IPS-NIHi7 (cell line): Measurements from ENCODE around the gene EMB.
"Not testable (repeated sequence)": the region's sequence is repeated elsewhere in the genome, so short reads cannot be mapped to it uniquely, and the experiment has no call there.

Source experiments
- DNase-seq: peaks from one replicate; pipeline ENCODE4 v3.0.0; 2012; ENCODE audit warnings: mixed read lengths; ENCODE audit errors: extremely low spot score

EMB gene

GRCh38 chr5:50421184-50421950, 19.7 kb downstream of the EMB start:
- DNase-seq: not testable (repeated sequence)

- no peak for DNase-seq
These were observed 20.6 kb downstream of the EMB start for GRCh38 chr5:50420343-50420935.

GRCh38 chr5:50419656-50420055, 21.4 kb downstream of the EMB start:
- DNase-seq: not testable (repeated sequence)

GRCh38 chr5:50416637-50417036, 24.5 kb downstream of the EMB start:
- not testable (repeated sequence) for DNase-seq

- no peak for DNase-seq
These were observed 25.2 kb downstream of the EMB start for GRCh38 chr5:50415912-50416311.

- DNase-seq: not testable (repeated sequence)
These were observed 30.2 kb downstream of the EMB start for GRCh38 chr5:50410932-50411331.

- DNase-seq: no peak
These were observed 34.2 kb downstream of the EMB start for GRCh38 chr5:50406877-50407276.

- no peak for DNase-seq
These were observed 39.8 kb downstream of the EMB start for GRCh38 chr5:50401336-50401735.

- not testable (repeated sequence) for DNase-seq
These were observed 47.0 kb downstream of the EMB start for GRCh38 chr5:50393925-50394609.

- DNase-seq: not testable (repeated sequence)
These were observed 48.8 kb downstream of the EMB start for GRCh38 chr5:50392289-50392688.

GRCh38 chr5:50384381-50384780, 56.7 kb downstream of the EMB start:
- not testable (repeated sequence) for DNase-seq

- not testable (repeated sequence) for DNase-seq
These were observed 64.4 kb downstream of the EMB start for GRCh38 chr5:50376696-50377095.

GRCh38 chr5:50369287-50370033, 71.6 kb downstream of the EMB start:
- not testable (repeated sequence) for DNase-seq

- no peak for DNase-seq
These were observed 75.4 kb downstream of the EMB start for GRCh38 chr5:50365426-50366251.

GRCh38 chr5:50364535-50365309, 76.4 kb downstream of the EMB start:
- not testable (repeated sequence) for DNase-seq

- no peak for DNase-seq
These were observed 81.9 kb downstream of the EMB start for GRCh38 chr5:50359187-50359586.

- no peak for DNase-seq
These were observed 88.7 kb downstream of the EMB start for GRCh38 chr5:50352382-50352781.
